Measurements from ENCODE around the gene PPA1. TPM values are rescaled to one million over a fixed set of nuclear protein-coding genes. Genes with fewer than 3 reads are reported as not detected.

Gene PPA1
- total and polyA plus RNA-seq, 8 donors, result 18.1 to 217 (median 125) TPM

DNA sequence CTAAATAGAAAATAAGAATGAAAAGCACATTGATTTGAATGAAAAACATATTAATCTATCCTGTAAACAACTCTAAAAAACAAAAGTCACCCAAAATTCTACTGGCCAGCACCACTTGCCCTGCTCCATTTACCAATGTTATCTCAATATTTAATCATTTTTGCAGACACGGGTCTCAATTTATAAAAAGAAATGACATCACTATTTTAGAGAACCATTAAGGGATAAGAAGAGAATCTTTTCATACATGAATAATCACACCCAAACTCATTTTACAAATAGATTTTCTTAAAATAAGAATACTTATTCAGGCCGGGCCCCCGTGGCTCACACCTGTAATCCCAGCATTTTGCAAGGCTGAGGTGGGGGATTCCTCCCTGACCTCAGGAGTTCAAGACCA is 66.8 kb downstream of the PPA1 start:
- WGBS, 5 donors, result 61 to 78% (median 70%) methylated on average over 3 of the region's 3 CpGs
- Histone ChIP-seq H3K27ac (no peak overlapping the region), H3K4me3 (no peak overlapping the region), H3K36me3 (peaks cover 0 to 17% (median 13%) of the 10 kb centered on the region in 4 donors), H3K9me3 (no peaks in the 10 kb centered on the region), H3K4me1 (peaks cover 51 to 88% (median 69%) of the 10 kb centered on the region in 4 donors), H3K27me3 (no peaks in the 10 kb centered on the region)
- no peak for DNase-seq
- intact Hi-C loops (cut with DNase I; ENCODE audit: low total_unique reads), result no loop called here
- TF ChIP-seq POLR2A (IDR thresholded peaks at IDR 0.05), result no peak
- no peak for TF ChIP-seq POLR2AphosphoS5 (IDR thresholded peaks at IDR 0.05)
- TF ChIP-seq, protein P1, sequence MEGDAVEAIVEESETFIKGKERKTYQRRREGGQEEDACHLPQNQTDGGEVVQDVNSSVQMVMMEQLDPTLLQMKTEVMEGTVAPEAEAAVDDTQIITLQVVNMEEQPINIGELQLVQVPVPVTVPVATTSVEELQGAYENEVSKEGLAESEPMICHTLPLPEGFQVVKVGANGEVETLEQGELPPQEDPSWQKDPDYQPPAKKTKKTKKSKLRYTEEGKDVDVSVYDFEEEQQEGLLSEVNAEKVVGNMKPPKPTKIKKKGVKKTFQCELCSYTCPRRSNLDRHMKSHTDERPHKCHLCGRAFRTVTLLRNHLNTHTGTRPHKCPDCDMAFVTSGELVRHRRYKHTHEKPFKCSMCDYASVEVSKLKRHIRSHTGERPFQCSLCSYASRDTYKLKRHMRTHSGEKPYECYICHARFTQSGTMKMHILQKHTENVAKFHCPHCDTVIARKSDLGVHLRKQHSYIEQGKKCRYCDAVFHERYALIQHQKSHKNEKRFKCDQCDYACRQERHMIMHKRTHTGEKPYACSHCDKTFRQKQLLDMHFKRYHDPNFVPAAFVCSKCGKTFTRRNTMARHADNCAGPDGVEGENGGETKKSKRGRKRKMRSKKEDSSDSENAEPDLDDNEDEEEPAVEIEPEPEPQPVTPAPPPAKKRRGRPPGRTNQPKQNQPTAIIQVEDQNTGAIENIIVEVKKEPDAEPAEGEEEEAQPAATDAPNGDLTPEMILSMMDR (IDR thresholded peaks at IDR 0.05), result no peak
- TF ChIP-seq EP300 (IDR thresholded peaks at IDR 0.05), result no peak

DNA sequence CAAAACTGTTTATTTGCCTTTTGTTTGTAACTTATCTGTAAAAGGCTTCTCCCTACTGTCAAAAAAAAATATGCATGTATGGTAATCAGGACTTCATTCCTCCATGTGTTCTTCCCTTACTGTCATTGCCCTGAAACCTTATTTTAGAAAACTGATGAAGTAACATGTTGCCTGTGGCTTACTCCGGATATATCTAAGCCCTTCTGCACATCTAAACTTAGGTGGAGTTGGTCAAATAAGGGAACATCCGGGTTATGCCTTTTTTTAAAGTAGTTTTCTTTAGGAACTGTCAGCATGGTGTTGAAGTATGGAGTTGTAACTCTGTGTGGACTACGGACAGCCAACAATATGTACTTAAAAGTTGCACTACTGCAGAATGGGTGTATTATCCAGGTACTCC is 69.1 kb downstream of the PPA1 start:
- WGBS, 5 donors, result 58 to 70% (median 61%) methylated on average over 3 of the region's 3 CpGs
- Histone ChIP-seq H3K9me3 (no peaks in the 10 kb centered on the region), H3K36me3 (peaks cover 5 to 39% (median 35%) of the 10 kb centered on the region in 4 donors), H3K4me3 (no peak overlapping the region), H3K27ac (no peak overlapping the region), H3K27me3 (no peaks in the 10 kb centered on the region), H3K4me1 (peaks cover 47 to 90% (median 65%) of the 10 kb centered on the region in 4 donors)
- no peak for DNase-seq
- no peak for TF ChIP-seq EP300 (IDR thresholded peaks at IDR 0.05)
- TF ChIP-seq POLR2AphosphoS5 (IDR thresholded peaks at IDR 0.05), result no peak
- no peak for TF ChIP-seq POLR2A (IDR thresholded peaks at IDR 0.05)
- TF ChIP-seq, protein P1 (IDR thresholded peaks at IDR 0.05), result no peak
- intact Hi-C loops (cut with DNase I; ENCODE audit: low total_unique reads), result no loop called here

DNA sequence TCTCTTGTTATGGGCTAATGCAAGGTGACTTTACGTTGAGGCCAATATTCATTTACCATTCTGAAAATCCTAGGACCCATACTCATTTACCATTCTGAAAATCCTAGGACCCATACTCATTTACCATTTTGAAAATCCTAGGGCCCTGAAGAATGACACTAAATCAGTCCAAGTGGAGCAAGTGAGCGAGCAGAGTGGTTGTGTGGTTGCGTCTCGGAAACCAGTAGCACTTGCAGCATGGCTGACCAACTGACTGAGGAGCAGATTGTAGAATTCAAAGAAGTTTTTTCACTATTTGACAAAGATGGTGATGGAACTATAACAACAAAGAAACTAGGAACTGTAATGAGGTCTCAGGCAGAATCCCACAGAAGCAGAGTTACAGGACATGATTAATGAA is 69.8 kb downstream of the PPA1 start:
- intact Hi-C loops (cut with DNase I; ENCODE audit: low total_unique reads), result no loop called here
- H3K4me3 ChIP-seq, result no peak overlapping the region
- no peaks in the 10 kb centered on the region for H3K9me3 ChIP-seq
- TF ChIP-seq, protein P1 (IDR thresholded peaks at IDR 0.05), result no peak
- TF ChIP-seq POLR2AphosphoS5 (IDR thresholded peaks at IDR 0.05) (no peak), EP300 (IDR thresholded peaks at IDR 0.05) (no peak), POLR2A (IDR thresholded peaks at IDR 0.05) (no peak)
- H3K4me1 ChIP-seq, result peaks cover 41 to 83% (median 58%) of the 10 kb centered on the region in 4 donors
- WGBS, 5 donors, result 91 to 98% (median 96%) methylated on average over 4 of the region's 4 CpGs
- DNase-seq, result no peak
- H3K27me3 ChIP-seq, result no peaks in the 10 kb centered on the region
- H3K27ac ChIP-seq, result no peak overlapping the region
- H3K36me3 ChIP-seq, result peaks cover 6 to 41% (median 37%) of the 10 kb centered on the region in 4 donors

DNA sequence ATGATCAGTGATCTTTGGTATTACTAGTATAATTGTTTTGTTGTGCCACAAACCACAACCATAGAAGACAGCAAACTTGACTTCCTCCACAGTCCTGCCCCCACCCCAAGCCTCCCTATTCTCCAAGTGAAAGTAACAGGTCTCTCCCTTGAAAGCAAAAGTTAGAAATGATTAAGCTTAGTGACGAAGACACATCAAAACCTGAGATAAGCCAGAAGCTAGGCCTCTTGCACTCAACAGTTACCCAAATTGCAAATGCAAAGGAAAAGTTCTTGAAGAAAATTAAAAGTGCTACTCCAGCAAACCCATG is 70.4 kb downstream of the PPA1 start:
- WGBS, 5 donors, result 18 to 39% (median 26%) methylated on average over 1 of the region's 1 CpG
- intact Hi-C loops (cut with DNase I; ENCODE audit: low total_unique reads), result no loop called here
- TF ChIP-seq POLR2AphosphoS5 (IDR thresholded peaks at IDR 0.05) (no peak), POLR2A (IDR thresholded peaks at IDR 0.05) (no peak), EP300 (IDR thresholded peaks at IDR 0.05) (no peak)
- TF ChIP-seq, protein P1 (IDR thresholded peaks at IDR 0.05), result no peak
- Histone ChIP-seq H3K4me3 (no peak overlapping the region), H3K27me3 (no peaks in the 10 kb centered on the region), H3K4me1 (peaks cover 35 to 81% (median 52%) of the 10 kb centered on the region in 4 donors), H3K27ac (peak overlapping the region in 1 of 5 donors; percentile 28), H3K9me3 (no peaks in the 10 kb centered on the region), H3K36me3 (peaks cover 6 to 47% (median 43%) of the 10 kb centered on the region in 4 donors)
- DNase-seq, result peak in 1 of 2 donors; percentile 40

All from stomach (tissue), 9 donors.